Fibroblast of pulmonary artery (primary cell): Measurements from ENCODE around the gene PFKFB4.

Source experiments
- DNase-seq: peaks from one replicate; pipeline ENCODE4 v3.0.0-alpha.2; 2010; ENCODE audit warnings: low read depth
- H3K4me3 ChIP-seq: replicated peaks from 2 replicates; pipeline ENCODE4 v1.5.1; 2011; ENCODE audit warnings: low read depth, mild to moderate bottlenecking, control low read depth, low read length, moderate library complexity
- TF ChIP-seq, protein P1 (sequence below): IDR thresholded peaks from 2 replicates; pipeline ENCODE4 v1.5.1; 2011; ENCODE audit warnings: mild to moderate bottlenecking, control low read depth, low read length, inconsistent platforms; ENCODE audit errors: missing control alignments

The PFKFB4 gene

DNA sequence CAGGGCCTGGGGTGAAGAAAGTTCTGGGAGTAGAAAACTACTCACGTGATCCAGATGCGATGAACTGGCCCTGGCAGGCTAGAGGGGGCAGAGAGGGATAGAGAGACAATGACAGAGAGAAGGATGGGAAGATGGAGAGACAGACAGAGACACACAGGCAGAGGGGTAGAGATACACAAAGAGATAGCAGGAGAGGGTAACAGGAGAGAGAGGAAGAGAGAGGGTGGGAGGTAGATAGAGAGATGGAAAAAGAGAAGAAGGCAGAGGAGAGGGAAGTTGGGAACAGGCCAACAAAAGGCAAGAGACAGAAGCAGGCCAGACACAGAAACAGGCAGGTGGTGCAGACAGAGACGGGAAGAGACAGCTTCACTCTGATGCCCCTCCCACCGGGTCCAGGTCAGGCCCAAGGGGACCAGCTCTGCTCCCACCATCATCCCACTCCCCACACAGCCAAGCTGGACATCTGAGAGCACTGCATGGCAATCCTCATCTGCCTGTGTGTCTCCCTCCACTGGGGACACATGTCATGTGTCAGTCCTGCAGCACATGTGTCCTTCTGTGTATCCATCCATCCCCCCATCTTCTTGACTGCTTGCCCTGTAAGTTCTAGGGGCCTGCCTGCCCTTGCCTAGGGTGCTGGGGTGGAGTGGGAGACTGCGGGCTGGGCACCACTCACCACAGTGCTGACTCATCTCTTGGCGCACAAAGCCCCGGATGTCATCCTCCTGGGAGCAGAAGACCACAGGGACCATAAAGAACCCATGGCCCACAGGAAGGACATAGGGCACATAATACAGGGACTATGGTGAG is 9.2 kb upstream of the PFKFB4 start:
- no peak overlapping the region for H3K4me3 ChIP-seq
- TF ChIP-seq, protein P1, sequence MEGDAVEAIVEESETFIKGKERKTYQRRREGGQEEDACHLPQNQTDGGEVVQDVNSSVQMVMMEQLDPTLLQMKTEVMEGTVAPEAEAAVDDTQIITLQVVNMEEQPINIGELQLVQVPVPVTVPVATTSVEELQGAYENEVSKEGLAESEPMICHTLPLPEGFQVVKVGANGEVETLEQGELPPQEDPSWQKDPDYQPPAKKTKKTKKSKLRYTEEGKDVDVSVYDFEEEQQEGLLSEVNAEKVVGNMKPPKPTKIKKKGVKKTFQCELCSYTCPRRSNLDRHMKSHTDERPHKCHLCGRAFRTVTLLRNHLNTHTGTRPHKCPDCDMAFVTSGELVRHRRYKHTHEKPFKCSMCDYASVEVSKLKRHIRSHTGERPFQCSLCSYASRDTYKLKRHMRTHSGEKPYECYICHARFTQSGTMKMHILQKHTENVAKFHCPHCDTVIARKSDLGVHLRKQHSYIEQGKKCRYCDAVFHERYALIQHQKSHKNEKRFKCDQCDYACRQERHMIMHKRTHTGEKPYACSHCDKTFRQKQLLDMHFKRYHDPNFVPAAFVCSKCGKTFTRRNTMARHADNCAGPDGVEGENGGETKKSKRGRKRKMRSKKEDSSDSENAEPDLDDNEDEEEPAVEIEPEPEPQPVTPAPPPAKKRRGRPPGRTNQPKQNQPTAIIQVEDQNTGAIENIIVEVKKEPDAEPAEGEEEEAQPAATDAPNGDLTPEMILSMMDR = no peak
- peak; percentile 64 for DNase-seq

DNA sequence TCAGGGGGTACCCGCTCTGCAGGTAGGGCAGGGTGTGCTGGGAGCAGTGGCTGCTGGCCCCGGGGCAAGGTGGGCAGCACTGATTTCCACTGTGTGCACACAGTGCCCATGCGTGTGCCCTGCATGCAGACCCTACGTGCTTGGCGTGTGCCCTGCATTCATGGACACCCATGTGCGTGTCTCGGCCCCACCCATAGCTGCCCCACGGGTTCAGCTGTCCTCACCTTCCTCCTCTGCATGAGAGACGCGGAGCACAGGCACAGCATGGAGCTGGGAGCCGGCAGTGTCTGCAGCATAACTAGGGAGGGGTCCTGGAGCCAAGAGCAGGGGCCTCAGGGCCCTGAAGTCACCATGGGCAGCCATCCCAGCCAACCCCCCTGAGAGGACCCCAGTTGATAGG is 8.6 kb upstream of the PFKFB4 start:
- no peak overlapping the region for H3K4me3 ChIP-seq
- no peak for DNase-seq
- TF ChIP-seq, protein P1 = no peak

DNA sequence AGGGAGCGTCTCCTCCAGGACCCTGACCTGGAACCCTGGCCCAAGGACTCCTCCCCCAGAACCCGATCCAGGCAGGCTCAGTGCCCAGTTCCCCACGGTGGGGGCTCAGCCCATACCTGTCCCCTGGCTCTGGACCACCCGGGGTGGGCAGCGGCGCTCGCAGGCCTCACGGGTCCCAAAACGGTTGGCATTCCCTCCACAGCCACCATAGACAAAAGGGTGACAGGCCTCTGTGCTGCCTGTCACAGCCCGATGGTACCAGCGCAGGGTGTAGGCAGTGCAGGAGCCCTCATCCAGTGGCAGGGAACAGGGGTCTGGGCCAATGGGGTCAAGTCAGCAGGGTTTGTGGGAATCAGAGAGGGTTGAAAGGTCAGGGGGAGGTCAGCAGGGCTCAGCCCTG is 8.1 kb upstream of the PFKFB4 start:
- no peak overlapping the region for H3K4me3 ChIP-seq
- no peak for DNase-seq
- TF ChIP-seq, protein P1 = no peak

DNA sequence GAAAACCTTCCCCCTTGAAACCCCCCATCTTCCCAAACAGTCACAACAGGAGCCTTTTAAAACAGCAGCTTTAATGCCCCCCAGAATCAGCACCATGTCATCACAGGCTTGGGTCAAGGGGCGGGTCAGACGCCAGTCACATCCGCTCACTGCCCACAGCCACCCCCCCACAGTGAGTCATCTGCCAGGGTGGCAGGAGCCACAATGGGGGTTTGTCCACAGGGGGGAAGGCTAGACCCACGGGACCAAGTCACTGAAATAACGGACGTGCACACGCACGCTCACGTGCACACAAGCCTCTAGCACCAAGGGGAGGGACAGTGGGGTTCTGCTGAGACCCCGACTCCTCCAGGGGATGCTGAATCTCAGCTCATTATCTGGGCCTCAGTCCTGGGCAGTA is 7.4 kb upstream of the PFKFB4 start:
- H3K4me3 ChIP-seq = no peak overlapping the region
- TF ChIP-seq, protein P1 = no peak
- peak; percentile 52 for DNase-seq

DNA sequence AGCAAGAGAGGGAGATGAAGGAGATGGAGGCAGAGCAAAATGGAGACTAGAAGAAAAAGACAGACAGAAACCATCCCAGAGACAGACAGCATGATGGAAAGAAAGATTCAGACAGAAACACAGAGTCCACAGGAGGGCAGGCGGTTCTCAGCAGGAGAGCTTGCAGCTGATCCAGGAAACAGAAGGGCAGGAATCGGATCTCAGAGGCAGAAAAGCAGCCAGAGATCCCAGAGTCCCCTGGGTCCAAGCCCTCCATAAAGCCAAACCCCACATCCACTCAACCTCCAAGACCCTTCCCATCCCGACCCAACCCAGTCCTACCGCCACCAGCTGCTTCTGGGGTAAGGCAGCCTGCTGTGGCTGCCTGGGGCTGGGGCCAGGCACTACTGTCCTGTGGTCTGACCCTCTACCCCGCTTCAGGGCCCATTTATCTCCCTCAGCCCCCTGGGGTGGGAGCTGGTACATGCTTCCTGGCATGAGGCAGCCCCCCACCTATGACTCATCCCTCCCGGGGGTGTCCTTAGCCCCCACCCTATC is 6.8 kb upstream of the PFKFB4 start, which contains the start of gene UCN2:
TSS of gene UCN2 (minus strand) at position 400 of the 537 bp plus-strand sequence. CDS start 657 bp downstream, outside the sequence.
- H3K4me3 ChIP-seq = no peak within 1 kb of the TSS
- TF ChIP-seq, protein P1 = peak; percentile 16
- peak; percentile 41 for DNase-seq

DNA sequence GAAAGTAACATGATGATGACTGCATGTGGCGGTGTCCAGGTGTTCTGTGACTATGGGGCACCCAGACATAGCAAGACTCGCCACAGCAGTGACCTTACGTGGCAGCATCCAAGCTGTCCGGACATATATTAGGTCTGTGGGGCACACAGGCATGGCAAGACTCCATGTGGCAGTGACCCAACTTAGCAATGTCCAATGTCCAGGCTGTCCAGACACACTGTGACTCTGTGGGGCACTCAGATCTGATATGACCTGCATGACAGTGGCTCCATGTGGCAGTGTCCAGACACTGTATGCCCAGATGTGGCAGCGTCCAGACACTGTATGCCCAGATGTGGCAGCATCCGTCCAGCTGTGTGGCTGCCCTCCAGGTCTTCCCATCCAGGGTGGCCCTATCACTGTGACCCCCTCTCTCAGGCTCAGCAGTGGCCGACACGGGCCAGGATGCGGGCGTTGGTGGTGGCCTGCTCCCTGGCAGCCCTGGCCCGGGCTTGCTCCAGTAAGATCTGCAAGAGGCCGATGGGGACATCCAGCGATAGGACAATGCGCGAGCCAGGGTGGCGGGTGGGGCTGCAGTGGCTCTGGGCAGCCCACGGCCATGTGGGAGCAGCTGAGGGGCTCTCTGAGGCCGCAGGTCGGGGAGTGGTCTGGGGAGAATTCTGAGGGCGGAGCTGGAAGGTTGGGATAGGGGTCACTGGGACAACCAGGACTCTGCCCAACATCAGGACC is 5.9 kb upstream of the PFKFB4 start:
- H3K4me3 ChIP-seq = no peak overlapping the region
- TF ChIP-seq, protein P1 = no peak
- no peak for DNase-seq
